ENCODE data around the gene MAJIN.
A peak's percentile ranks its signal among the peaks of the same experiment; 100 is the strongest.

MAJIN gene

GRCh38 chr11:64929625-64930024 is 42.3 kb downstream of the MAJIN start:
- DNase-seq = no peak

- no peak for DNase-seq
Measured at GRCh38 chr11:64928957-64929356, 43.0 kb downstream of the MAJIN start.

GRCh38 chr11:64926689-64927088 is 45.2 kb downstream of the MAJIN start:
- DNase-seq = no peak

GRCh38 chr11:64925536-64926436 is 46.1 kb downstream of the MAJIN start:
- DNase-seq = no peak

GRCh38 chr11:64924910-64925284 is 47.0 kb downstream of the MAJIN start:
- DNase-seq = no peak

- DNase-seq = peak; percentile 69 to 81
Measured at GRCh38 chr11:64923944-64924909, 47.7 kb downstream of the MAJIN start, which contains the start of gene PPP2R5B. Gene PPP2R5B, plus strand, starts transcription at chr11:64924689. Its CDS starts 1,046 bp downstream, at chr11:64925735.

GRCh38 chr11:64923151-64923661 is 48.7 kb downstream of the MAJIN start:
- no peak for DNase-seq

GRCh38 chr11:64921384-64921783 is 50.5 kb downstream of the MAJIN start:
- DNase-seq = no peak

- DNase-seq = no peak
Measured at GRCh38 chr11:64920124-64920523, 51.8 kb downstream of the MAJIN start.

GRCh38 chr11:64919627-64920026 is 52.3 kb downstream of the MAJIN start:
- no peak for DNase-seq

- no peak for DNase-seq
Measured at GRCh38 chr11:64918017-64918416, 53.9 kb downstream of the MAJIN start.

- DNase-seq = no peak
Measured at GRCh38 chr11:64917663-64917995, 54.3 kb downstream of the MAJIN start.

- peak; percentile 99 for DNase-seq
Measured at GRCh38 chr11:64916775-64917662, 54.9 kb downstream of the MAJIN start, which contains the start of gene ATG2A. Gene ATG2A, minus strand, starts transcription at chr11:64917209. Its CDS starts 74 bp downstream, at chr11:64917135.

- DNase-seq = no peak
Measured at GRCh38 chr11:64916040-64916774, 55.7 kb downstream of the MAJIN start.

GRCh38 chr11:64915376-64915887 is 56.5 kb downstream of the MAJIN start:
- no peak for DNase-seq

- no peak for DNase-seq
Measured at GRCh38 chr11:64914123-64914522, 57.8 kb downstream of the MAJIN start.

- no peak for DNase-seq
Measured at GRCh38 chr11:64913171-64913727, 58.7 kb downstream of the MAJIN start.

GRCh38 chr11:64911689-64912088 is 60.2 kb downstream of the MAJIN start:
- no peak for DNase-seq

- DNase-seq = no peak
Measured at GRCh38 chr11:64911142-64911541, 60.8 kb downstream of the MAJIN start.

- no peak for DNase-seq
Measured at GRCh38 chr11:64910451-64911093, 61.3 kb downstream of the MAJIN start.
